SK-N-SH (cell line): ENCODE results near the gene COQ6. TPM values are rescaled to one million over a fixed set of nuclear protein-coding genes. Genes with fewer than 3 reads are reported as not detected.

Source experiments
- CTCF ChIA-PET: fragments of 300-600, 350-600 bp; formaldehyde crosslinking; extraction: SDS; loops from one replicate; lab custom pipeline; 2021; lab: Yijun Ruan, JAX
- POLR2A ChIA-PET: fragments of 350-600 bp; sonication (Branson Sonifier 250); formaldehyde crosslinking; extraction: SDS; loops from one replicate; lab custom pipeline; 2020; ENCODE audit warnings: antibody characterized with exemption, inconsistent platforms; lab: Yijun Ruan, JAX
- DNase-seq: peaks from one replicate; pipeline ENCODE4 v3.0.0; 2012
- H2AFZ ChIP-seq: fragments of 200-600 bp; sonication (generic); 2 replicates; pipeline ENCODE4 v1.8.1; 2016; ENCODE audit warnings: antibody characterized with exemption, mild to moderate bottlenecking, low read depth
- H3F3A ChIP-seq: fragments of 200-600 bp; sonication (generic); replicated peaks from 2 replicates; pipeline ENCODE3; 2016; ENCODE audit warnings: antibody characterized with exemption, mild to moderate bottlenecking; ENCODE audit not compliant: insufficient read depth
- H3K27ac ChIP-seq, 2 experiments: fragments of 200-500 bp in 1 of 2; fragments of 200-600 bp in 1 of 2; sonication (Bioruptor generic) in 1 of 2; sonication (generic), shearing (Covaris generic) in 1 of 2; 2 replicates each; pipeline versions ENCODE4 v1.5.1 to v1.6.1; 2014 to 2016; ENCODE audit warnings: low read depth in 2 of 2, inconsistent platforms in 1 of 2, low read length in 1 of 2, mild to moderate bottlenecking in 1 of 2, mixed read lengths in 1 of 2
- H3K27me3 ChIP-seq: fragments of 200-600 bp; sonication (generic), shearing (Covaris generic); 2 replicates; pipeline ENCODE4 v1.6.1; 2016; ENCODE audit warnings: mixed run types; ENCODE audit not compliant: insufficient read depth
- H3K36me3 ChIP-seq, 2 experiments: fragments of 200-500 bp in 1 of 2; fragments of 200-600 bp in 1 of 2; sonication (Bioruptor generic) in 1 of 2; sonication (generic) in 1 of 2; replicated peaks in 1 of 2; 2 replicates each; pipeline versions ENCODE3 to v1.5.1; 2014 to 2016; ENCODE audit warnings: low read length in 1 of 2, mild to moderate bottlenecking in 1 of 2; ENCODE audit not compliant: insufficient read depth in 2 of 2, control insufficient read depth in 1 of 2
- H3K4me1 ChIP-seq, 2 experiments: fragments of 200-500 bp in 1 of 2; fragments of 200-600 bp in 1 of 2; sonication (Bioruptor generic) in 1 of 2; sonication (generic), shearing (Covaris generic) in 1 of 2; 2 replicates each; pipeline versions ENCODE4 v1.5.1 to v1.6.1; 2014 to 2016; ENCODE audit warnings: low read depth in 1 of 2, low read length in 1 of 2, mixed run types in 1 of 2; ENCODE audit not compliant: insufficient read depth in 2 of 2, control insufficient read depth in 1 of 2
- H3K4me2 ChIP-seq: fragments of 200-600 bp; sonication (generic), shearing (Covaris generic); 2 replicates; pipeline ENCODE4 v1.6.1; 2017; ENCODE audit warnings: mixed run types
- H3K4me3 ChIP-seq, 2 experiments: fragments of 200-500 bp in 1 of 2; fragments of 200-600 bp in 1 of 2; sonication (Bioruptor generic) in 1 of 2; sonication (generic), shearing (Covaris generic) in 1 of 2; 2 replicates each; pipeline versions ENCODE4 v1.5.1 to v1.8.1; 2014 to 2016; ENCODE audit warnings: low read depth in 2 of 2, inconsistent platforms in 1 of 2, low read length in 1 of 2, mild to moderate bottlenecking in 1 of 2, mixed read lengths in 1 of 2, moderate library complexity in 1 of 2
- H3K79me2 ChIP-seq: fragments of 200-600 bp; sonication (generic); 2 replicates; pipeline ENCODE4 v1.8.1; 2017; ENCODE audit warnings: mild to moderate bottlenecking; ENCODE audit not compliant: insufficient read depth
- H3K9ac ChIP-seq: fragments of 200-600 bp; sonication (generic); 2 replicates; pipeline ENCODE4 v1.6.1; 2017; ENCODE audit warnings: mixed run types
- H3K9me2 ChIP-seq: fragments of 200-600 bp; sonication (generic); 2 replicates; pipeline ENCODE4 v1.6.1; 2017; ENCODE audit warnings: mixed run types
- H3K9me3 ChIP-seq: fragments of 200-600 bp; sonication (generic); 2 replicates; pipeline ENCODE4 v1.6.1; 2017; ENCODE audit warnings: mixed run types, mild to moderate bottlenecking, moderate library complexity
- H4K20me1 ChIP-seq: fragments of 200-600 bp; sonication (generic); 2 replicates; pipeline ENCODE4 v1.6.1; 2017; ENCODE audit warnings: mild to moderate bottlenecking, mixed run types; ENCODE audit not compliant: insufficient read depth
- EP300 ChIP-seq, 2 experiments: IDR thresholded peaks; 2 replicates each; pipeline versions ENCODE4 v1.4.0 to v1.6.1; 2012; ENCODE audit warnings: borderline replicate concordance in 1 of 2, low read depth in 1 of 2, low read length in 1 of 2
- EZH2phosphoT487 ChIP-seq: fragments of 200-600 bp; sonication (generic); IDR thresholded peaks from 2 replicates; pipeline ENCODE4 v1.6.1; 2017; ENCODE audit warnings: low read depth, mixed run types, mild to moderate bottlenecking, antibody characterized with exemption, moderate library complexity, borderline replicate concordance
- GABPA ChIP-seq: IDR thresholded peaks from 2 replicates; pipeline ENCODE4 v1.4.0; 2012; ENCODE audit warnings: low read depth, mild to moderate bottlenecking
- GATA2 ChIP-seq: sonication (generic); formaldehyde crosslinking; IDR thresholded peaks from 2 replicates; pipeline ENCODE4 v1.5.0; 2020; ENCODE audit warnings: mild to moderate bottlenecking, missing genetic modification reagents
- IRF3 ChIP-seq: fragments of 150-350 bp; IDR thresholded peaks from 2 replicates; pipeline ENCODE4 v1.6.1; 2016; ENCODE audit warnings: mild to moderate bottlenecking, low read depth, low read length
- JUND ChIP-seq: IDR thresholded peaks from 2 replicates; pipeline ENCODE4 v1.4.0; 2012
- MAX ChIP-seq: IDR thresholded peaks from 2 replicates; pipeline ENCODE4 v1.4.0; 2012; ENCODE audit warnings: low read depth
- MXI1 ChIP-seq: IDR thresholded peaks from 2 replicates; pipeline ENCODE4 v1.6.1; 2012; ENCODE audit warnings: mild to moderate bottlenecking, low read depth, low read length, improper control_type of control experiment
- NFIC ChIP-seq: IDR thresholded peaks from 2 replicates; pipeline ENCODE4 v1.4.0; 2012; ENCODE audit warnings: borderline replicate concordance
- NRF1 ChIP-seq: IDR thresholded peaks from 2 replicates; pipeline ENCODE4 v1.6.1; 2012; ENCODE audit warnings: low read depth, mild to moderate bottlenecking, low read length
- POLR2AphosphoS5 ChIP-seq: IDR thresholded peaks from 2 replicates; pipeline ENCODE4 v1.6.1; 2012; ENCODE audit warnings: low read depth, low read length
- RAD21 ChIP-seq: IDR thresholded peaks from 2 replicates; pipeline ENCODE4 v1.6.1; 2012; ENCODE audit warnings: mild to moderate bottlenecking, low read length
- RCOR1 ChIP-seq: fragments of 150-350 bp; IDR thresholded peaks from 2 replicates; pipeline ENCODE4 v1.6.1; 2017; ENCODE audit warnings: antibody characterized with exemption, low read length
- SMC3 ChIP-seq: IDR thresholded peaks from 2 replicates; pipeline ENCODE4 v1.6.1; 2012; ENCODE audit warnings: low read depth, low read length, improper control_type of control experiment
- TCF12 ChIP-seq: IDR thresholded peaks from 2 replicates; pipeline ENCODE4 v1.4.0; 2012
- USF2 ChIP-seq: fragments of 150-350 bp; IDR thresholded peaks from 2 replicates; pipeline ENCODE4 v1.6.1; 2017; ENCODE audit warnings: antibody characterized with exemption, low read length, low read depth, borderline replicate concordance
- WGBS: methylation state at CpG from one replicate; pipeline ENCODE4 v1.1.6; 2017; ENCODE audit warnings: low lambda C conversion rate; 5-methylcytosine and 5-hydroxymethylcytosine counted together
- polyA plus RNA-seq, 3 experiments: library from polyadenylated mRNA; depleted of rRNA; stranded (reverse); fragments of >200 nt; gene quantifications; 2 replicates each; pipeline ENCODE4 v1.2.3, GENCODE V29; 2012

COQ6 gene
- polyA plus RNA-seq, 1 of the 3 experiments (the other 2 are of a cell fraction): 38.8 TPM

- TF ChIP-seq USF2 (no peak), RCOR1 (no peak), IRF3 (no peak), SMC3 (no peak), JUND (no peak), MXI1 (no peak), TCF12 (no peak)
Observed at GRCh38 chr14:73955674-73956073, 5.6 kb downstream of the COQ6 start (continued).

GRCh38 chr14:73958591-73958990 is 8.5 kb downstream of the COQ6 start:
- Histone ChIP-seq H3K4me2 (no peak overlapping the region), H3K4me3 (no peak overlapping the region), H4K20me1 (no peaks in the 10 kb centered on the region), H3K79me2 (peaks cover 2% of the 10 kb centered on the region; the same call in 1 of the 2 replicates), H3K36me3 (peaks cover 70 to 71% of the 10 kb centered on the region in 2 experiments), H3K27ac (no peak overlapping the region), H3F3A (peaks cover 5% of the 10 kb centered on the region), H3K9me3 (no peaks in the 10 kb centered on the region), H3K9me2 (no peaks in the 10 kb centered on the region), H3K9ac (no peak overlapping the region), H3K27me3 (no peaks in the 10 kb centered on the region), H2AFZ (no peak overlapping the region), H3K4me1 (no peaks in the 10 kb centered on the region)
- POLR2A ChIA-PET: no interaction called here
- CTCF ChIA-PET: no interaction called here
- DNase-seq: no peak
- TF ChIP-seq EZH2phosphoT487 (no peak), GATA2 (no peak), GABPA (no peak), POLR2AphosphoS5 (no peak), NRF1 (no peak)

GRCh38 chr14:73961192-73961591 is 11.1 kb downstream of the COQ6 start:
- DNase-seq: no peak
- no peak overlapping the region for H3K9ac ChIP-seq
- no peaks in the 10 kb centered on the region for H3K4me1 ChIP-seq
- ChIA-PET CTCF (interaction anchor here (2.3 kb wide), 1 partner anchor 10 kb away, joined by 7 read pairs; no protein-coding TSS in a partner anchor), POLR2A (no interaction called here)
- 91% methylated on average over 8 of the region's 12 CpGs for WGBS
- H4K20me1 ChIP-seq: no peaks in the 10 kb centered on the region
- no peak overlapping the region for H2AFZ ChIP-seq
- TF ChIP-seq GABPA (no peak), RAD21 (no peak), NFIC (no peak), JUND (no peak), IRF3 (no peak), EP300 (IDR thresholded peaks at IDR 0.05; ENCODE audit: borderline replicate concordance in 1 of 2, low read depth in 1 of 2, low read length in 1 of 2) (no peak), MAX (no peak)
- H3K4me3 ChIP-seq: no peak overlapping the region
- no peaks in the 10 kb centered on the region for H3K9me2 ChIP-seq
- no peaks in the 10 kb centered on the region for H3K79me2 ChIP-seq
- no peaks in the 10 kb centered on the region for H3K9me3 ChIP-seq
- no peak overlapping the region for H3K4me2 ChIP-seq
- H3K27ac ChIP-seq: no peak overlapping the region
- H3K27me3 ChIP-seq: no peaks in the 10 kb centered on the region
- H3F3A ChIP-seq: peaks cover 5% of the 10 kb centered on the region
- peaks cover 64% of the 10 kb centered on the region in 2 experiments for H3K36me3 ChIP-seq
